PC-3 (cell line): ENCODE results near the gene LUC7L3. TPM values are rescaled to one million over a fixed set of nuclear protein-coding genes. Genes with fewer than 3 reads are reported as not detected.

Source experiments
- ATAC-seq: fragments of 200-7000 bp; cut with Tn5 transposase; 2 replicates; pipeline ENCODE4 v1.9.1; 2020; ENCODE audit warnings: mild to moderate bottlenecking, moderate library complexity
- BruUV-seq: library from RNA; stranded (reverse); fragments of 400-500 nt; replicated peaks from 2 replicates; lab custom pipeline; 2021; lab: Mats Ljungman, UMichigan
- CTCF ChIA-PET: fragments of 300-600 bp; sonication (Branson Sonifier 250); formaldehyde crosslinking; loops from one replicate; lab custom pipeline; 2022; ENCODE audit warnings: antibody characterized with exemption; lab: Charles Lee
- POLR2A ChIA-PET: fragments of 300-600 bp; sonication (Branson Sonifier 250); formaldehyde crosslinking; loops from one replicate; lab custom pipeline; 2022; ENCODE audit warnings: antibody characterized with exemption; ENCODE audit not compliant: unreplicated experiment; lab: Charles Lee
- DNase-seq: peaks from one replicate; pipeline ENCODE4 v3.0.0-alpha.2; 2015
- H2AFZ ChIP-seq: fragments of 300-600 bp; sonication (generic); 2 replicates; pipeline ENCODE4 v1.6.0; 2016; ENCODE audit warnings: antibody characterized with exemption, low read length
- H3F3A ChIP-seq: fragments of 300-600 bp; sonication (generic); one replicate; pipeline ENCODE4 v1.6.0; 2017; ENCODE audit warnings: antibody characterized with exemption, low read length, control low read depth, mild to moderate bottlenecking; ENCODE audit not compliant: unreplicated experiment
- H3K27ac ChIP-seq: fragments of 300-600 bp; sonication (generic); 2 replicates; pipeline ENCODE4 v1.5.1; 2016; ENCODE audit warnings: mild to moderate bottlenecking, low read length
- H3K27me3 ChIP-seq: fragments of 300-600 bp; sonication (generic); 2 replicates; pipeline ENCODE4 v1.6.1; 2016; ENCODE audit warnings: low read length, mixed read lengths
- H3K36me3 ChIP-seq: fragments of 300-600 bp; sonication (generic); 2 replicates; pipeline ENCODE4 v1.6.1; 2016; ENCODE audit warnings: low read depth, mixed run types, low read length, mixed read lengths
- H3K4me1 ChIP-seq: fragments of 300-600 bp; sonication (generic); 2 replicates; pipeline ENCODE4 v1.5.1; 2016; ENCODE audit warnings: low read length; ENCODE audit not compliant: insufficient read depth
- H3K4me2 ChIP-seq: fragments of 300-600 bp; sonication (generic); 2 replicates; pipeline ENCODE4 v1.6.0; 2016; ENCODE audit warnings: low read length
- H3K4me3 ChIP-seq: fragments of 300-600 bp; sonication (generic); 2 replicates; pipeline ENCODE4 v1.5.1; 2016; ENCODE audit warnings: mild to moderate bottlenecking, low read length, mixed read lengths
- H3K79me2 ChIP-seq: fragments of 300-600 bp; sonication (generic); 2 replicates; pipeline ENCODE4 v1.6.1; 2017; ENCODE audit warnings: low read length, mixed read lengths
- H3K9ac ChIP-seq: fragments of 300-600 bp; sonication (generic); 2 replicates; pipeline ENCODE4 v1.6.0; 2016; ENCODE audit warnings: mild to moderate bottlenecking, low read length
- H3K9me2 ChIP-seq: fragments of 300-600 bp; sonication (generic); replicated peaks from 2 replicates; pipeline ENCODE4 v1.6.1; 2016; ENCODE audit warnings: mixed run types, low read length, mixed read lengths
- H3K9me3 ChIP-seq: fragments of 300-600 bp; sonication (generic); 2 replicates; pipeline ENCODE4 v1.6.1; 2016; ENCODE audit warnings: low read length, mixed read lengths
- H4K20me1 ChIP-seq: fragments of 300-600 bp; sonication (generic); 2 replicates; pipeline ENCODE4 v1.6.1; 2016; ENCODE audit warnings: low read length, mixed read lengths
- EZH2 ChIP-seq: fragments of 300-600 bp; sonication (generic); IDR thresholded peaks from one replicate; pipeline ENCODE4 v1.6.1; 2017; ENCODE audit warnings: antibody characterized with exemption, mild to moderate bottlenecking, low read length; ENCODE audit not compliant: unreplicated experiment
- EZH2phosphoT487 ChIP-seq: fragments of 300-600 bp; sonication (generic); IDR thresholded peaks from 2 replicates; pipeline ENCODE4 v1.6.1; 2018; ENCODE audit warnings: mild to moderate bottlenecking, antibody characterized with exemption, low read length, borderline replicate concordance
- intact Hi-C: fragments of 100-400 bp; cut with micrococcal nuclease; formaldehyde crosslinking; loops from 2 replicates; pipeline ENCODE4 v1.9.0; 2023
- total RNA-seq: library from RNA; depleted of rRNA; stranded (reverse); fragments of >200 nt; gene quantifications from 2 replicates; pipeline ENCODE4 v1.2.3, GENCODE V29; 2014
- TF ChIP-seq, protein P1 (sequence below): fragments of 300-600 bp; sonication (generic); conservative IDR thresholded peaks from 2 replicates; pipeline ENCODE4 v1.5.1; 2017; ENCODE audit warnings: antibody characterized with exemption, low read depth, mild to moderate bottlenecking, low read length

Gene LUC7L3
- total RNA-seq, 1 experiment from 2014 or later, result 43.0 TPM

DNA sequence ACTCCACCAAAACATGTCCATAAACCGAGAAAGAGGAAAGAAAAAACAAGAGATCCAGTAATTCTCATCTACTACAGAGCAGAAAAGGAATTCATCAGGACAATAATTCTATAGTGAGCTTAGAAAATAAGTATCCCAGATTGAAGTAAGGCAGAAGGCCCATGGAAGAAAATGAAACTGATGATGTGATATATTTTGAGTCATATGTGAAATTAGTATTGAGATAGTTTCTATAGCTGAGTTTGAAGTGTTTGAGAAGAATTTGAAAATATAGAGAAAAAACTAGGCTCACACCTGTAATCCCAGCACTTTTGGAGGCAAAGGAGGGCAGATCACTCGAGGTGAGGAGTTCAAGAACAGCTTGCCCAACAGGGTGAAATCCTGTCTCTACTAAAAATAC, 19.7 kb downstream of the LUC7L3 start:
- Histone ChIP-seq H3K36me3 (peaks cover 72% of the 10 kb centered on the region), H3K9ac (no peak overlapping the region), H3K4me1 (no peaks in the 10 kb centered on the region), H3K9me2 (no peaks in the 10 kb centered on the region), H3K4me3 (no peak overlapping the region), H3K27me3 (no peaks in the 10 kb centered on the region), H4K20me1 (peaks cover 50% of the 10 kb centered on the region), H3K4me2 (no peak overlapping the region), H3K27ac (no peak overlapping the region), H3K79me2 (peaks cover 69% of the 10 kb centered on the region), H2AFZ (no peak overlapping the region), H3F3A (peaks cover 5% of the 10 kb centered on the region), H3K9me3 (no peaks in the 10 kb centered on the region)
- no TSS peak for BruUV-seq
- intact Hi-C loops, result no loop called here
- DNase-seq, result no peak
- TF ChIP-seq EZH2 (no peak), EZH2phosphoT487 (no peak)
- TF ChIP-seq, protein P1, sequence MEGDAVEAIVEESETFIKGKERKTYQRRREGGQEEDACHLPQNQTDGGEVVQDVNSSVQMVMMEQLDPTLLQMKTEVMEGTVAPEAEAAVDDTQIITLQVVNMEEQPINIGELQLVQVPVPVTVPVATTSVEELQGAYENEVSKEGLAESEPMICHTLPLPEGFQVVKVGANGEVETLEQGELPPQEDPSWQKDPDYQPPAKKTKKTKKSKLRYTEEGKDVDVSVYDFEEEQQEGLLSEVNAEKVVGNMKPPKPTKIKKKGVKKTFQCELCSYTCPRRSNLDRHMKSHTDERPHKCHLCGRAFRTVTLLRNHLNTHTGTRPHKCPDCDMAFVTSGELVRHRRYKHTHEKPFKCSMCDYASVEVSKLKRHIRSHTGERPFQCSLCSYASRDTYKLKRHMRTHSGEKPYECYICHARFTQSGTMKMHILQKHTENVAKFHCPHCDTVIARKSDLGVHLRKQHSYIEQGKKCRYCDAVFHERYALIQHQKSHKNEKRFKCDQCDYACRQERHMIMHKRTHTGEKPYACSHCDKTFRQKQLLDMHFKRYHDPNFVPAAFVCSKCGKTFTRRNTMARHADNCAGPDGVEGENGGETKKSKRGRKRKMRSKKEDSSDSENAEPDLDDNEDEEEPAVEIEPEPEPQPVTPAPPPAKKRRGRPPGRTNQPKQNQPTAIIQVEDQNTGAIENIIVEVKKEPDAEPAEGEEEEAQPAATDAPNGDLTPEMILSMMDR, result no peak
- no peak for ATAC-seq
- ChIA-PET CTCF (no interaction called here), POLR2A (no interaction called here)

DNA sequence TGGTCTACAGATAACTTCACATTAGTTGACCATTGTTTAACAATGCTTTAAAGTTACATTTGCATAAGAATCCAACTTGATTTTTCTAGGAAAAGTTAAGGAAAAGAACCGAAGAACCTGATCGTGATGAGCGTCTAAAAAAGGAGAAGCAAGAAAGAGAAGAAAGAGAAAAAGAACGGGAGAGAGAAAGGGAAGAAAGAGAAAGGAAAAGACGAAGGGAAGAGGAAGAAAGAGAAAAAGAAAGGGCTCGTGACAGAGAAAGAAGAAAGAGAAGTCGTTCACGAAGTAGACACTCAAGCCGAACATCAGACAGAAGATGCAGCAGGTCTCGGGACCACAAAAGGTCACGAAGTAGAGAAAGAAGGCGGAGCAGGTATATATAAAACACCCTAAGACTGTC, 26.2 kb downstream of the LUC7L3 start:
- peaks cover 13% of the 10 kb centered on the region for H3K79me2 ChIP-seq

DNA sequence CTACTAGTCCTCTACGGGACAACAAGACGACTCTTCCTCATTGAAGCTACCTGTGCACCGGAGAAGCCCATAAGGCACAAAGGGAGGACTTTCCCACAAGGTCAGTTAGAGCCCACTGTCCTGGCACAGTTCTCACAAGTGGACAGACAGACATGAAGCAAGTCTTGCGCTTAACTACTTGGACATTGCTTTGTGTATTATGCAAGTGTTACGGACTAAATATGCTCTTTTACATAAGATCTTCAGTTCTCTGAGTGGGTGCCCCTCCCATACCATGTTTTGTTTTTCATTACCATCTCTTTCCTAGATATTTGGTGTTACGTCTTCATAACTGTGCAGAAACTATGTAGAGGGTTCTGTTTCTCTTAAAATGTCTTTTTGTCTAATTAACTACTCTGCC, 29.8 kb downstream of the LUC7L3 start:
- ATAC-seq (no peak), DNase-seq (no peak)
- Histone ChIP-seq H3K27me3 (no peaks in the 10 kb centered on the region), H3K79me2 (peaks cover 7% of the 10 kb centered on the region), H2AFZ (no peak overlapping the region), H3K4me1 (no peaks in the 10 kb centered on the region), H3F3A (no peaks in the 10 kb centered on the region), H3K9ac (no peak overlapping the region), H3K9me2 (no peaks in the 10 kb centered on the region), H3K9me3 (no peaks in the 10 kb centered on the region), H3K27ac (no peak overlapping the region), H3K4me3 (no peak overlapping the region), H3K36me3 (peaks cover 96% of the 10 kb centered on the region), H3K4me2 (no peak overlapping the region), H4K20me1 (no peaks in the 10 kb centered on the region; the same call in 1 of the 2 replicates)
- TF ChIP-seq, protein P1, result no peak
- no peak for TF ChIP-seq EZH2phosphoT487
- no peak for TF ChIP-seq EZH2
- POLR2A ChIA-PET, result no interaction called here
- intact Hi-C loops, result no loop called here
- BruUV-seq, result no TSS peak
- CTCF ChIA-PET, result no interaction called here

More for the DNA sequence above, 26.2 kb downstream of the LUC7L3 start:
- Histone ChIP-seq H3K4me3 (no peak overlapping the region), H3K36me3 (peaks cover 94% of the 10 kb centered on the region), H3F3A (no peaks in the 10 kb centered on the region), H2AFZ (no peak overlapping the region), H3K27me3 (no peaks in the 10 kb centered on the region), H3K4me2 (no peak overlapping the region), H3K9ac (no peak overlapping the region), H4K20me1 (peaks cover 4% of the 10 kb centered on the region; the same call in 1 of the 2 replicates), H3K4me1 (no peaks in the 10 kb centered on the region), H3K9me2 (no peaks in the 10 kb centered on the region), H3K9me3 (no peaks in the 10 kb centered on the region), H3K27ac (no peak overlapping the region)
- ATAC-seq (no peak), DNase-seq (no peak)
- CTCF ChIA-PET, result no interaction called here
- no TSS peak for BruUV-seq
- TF ChIP-seq EZH2phosphoT487 (no peak), EZH2 (no peak)
- TF ChIP-seq, protein P1, result no peak
- intact Hi-C loops, result no loop called here
- POLR2A ChIA-PET, result no interaction called here
